IMR-90 (cell line): ENCODE measurements around the gene LRFN4. TPM values are rescaled to one million over a fixed set of nuclear protein-coding genes. Genes with fewer than 3 reads are reported as not detected.

Experiments used
- ATAC-seq: fragments of 200-7000 bp; cut with Tn5 transposase; 2 replicates; pipeline ENCODE4 v1.9.1; 2020; ENCODE audit warnings: low read depth, mild to moderate bottlenecking, moderate library complexity
- BruUV-seq: library from RNA; stranded (reverse); fragments of 400-500 nt; replicated peaks from 2 replicates; lab custom pipeline; 2021; lab: Mats Ljungman, UMichigan
- CTCF ChIA-PET: fragments of 300-600 bp; formaldehyde crosslinking; extraction: SDS; loops from one replicate; lab custom pipeline; 2021; ENCODE audit warnings: antibody characterized with exemption; lab: Yijun Ruan, JAX
- POLR2A ChIA-PET: fragments of 300-600 bp; sonication (Branson Sonifier 250); formaldehyde crosslinking; loops from one replicate; lab custom pipeline; 2022; ENCODE audit warnings: antibody characterized with exemption; ENCODE audit not compliant: unreplicated experiment; lab: Charles Lee
- DNase-seq: peaks from one replicate; pipeline ENCODE4 v3.0.0; 2013
- H2AFZ ChIP-seq: replicated peaks from 2 replicates; pipeline ENCODE3; 2013; ENCODE audit warnings: low read length, mild to moderate bottlenecking; ENCODE audit not compliant: poor library complexity
- H2AK5ac ChIP-seq: 2 replicates; pipeline ENCODE4 v1.6.1; 2013; ENCODE audit warnings: low read depth, low read length, inconsistent platforms
- H2AK9ac ChIP-seq: replicated peaks from 2 replicates; pipeline ENCODE3; 2013; ENCODE audit warnings: mild to moderate bottlenecking, low read depth, low read length, moderate library complexity; ENCODE audit not compliant: poor library complexity
- H2BK120ac ChIP-seq: 2 replicates; pipeline ENCODE4 v1.6.1; 2013; ENCODE audit warnings: low read depth, low read length, inconsistent platforms
- H2BK15ac ChIP-seq: 3 replicates; pipeline ENCODE4 v1.6.1; 2013; ENCODE audit warnings: low read depth, low read length, inconsistent platforms
- H2BK20ac ChIP-seq: 2 replicates; pipeline ENCODE4 v1.6.1; 2013; ENCODE audit warnings: low read depth, mild to moderate bottlenecking, inconsistent platforms, low read length, moderate library complexity
- H2BK5ac ChIP-seq: 2 replicates; pipeline ENCODE4 v1.6.1; 2013; ENCODE audit warnings: mild to moderate bottlenecking, low read depth, low read length, inconsistent platforms; ENCODE audit not compliant: poor library complexity, severe bottlenecking
- H3K14ac ChIP-seq: replicated peaks from 2 replicates; pipeline ENCODE4 v1.6.1; 2013; ENCODE audit warnings: low read depth, low read length, inconsistent platforms
- H3K18ac ChIP-seq: 2 replicates; pipeline ENCODE4 v1.6.1; 2013; ENCODE audit warnings: low read depth, low read length, control low read depth
- H3K23ac ChIP-seq: 2 replicates; pipeline ENCODE4 v1.6.1; 2013; ENCODE audit warnings: low read depth, low read length, inconsistent platforms
- H3K27ac ChIP-seq: 2 replicates; pipeline ENCODE4 v1.5.1; 2013; ENCODE audit warnings: mild to moderate bottlenecking, control low read depth, low read length; ENCODE audit not compliant: insufficient read depth
- H3K27me3 ChIP-seq: 2 replicates; pipeline ENCODE4 v1.6.1; 2013; ENCODE audit warnings: low read length; ENCODE audit not compliant: control insufficient read depth, insufficient read depth
- H3K36me3 ChIP-seq: 2 replicates; pipeline ENCODE4 v1.6.1; 2013; ENCODE audit warnings: low read length, mixed read lengths; ENCODE audit not compliant: control insufficient read depth, insufficient read depth
- H3K4ac ChIP-seq: 2 replicates; pipeline ENCODE4 v1.6.1; 2013; ENCODE audit warnings: low read depth, low read length, inconsistent platforms
- H3K4me1 ChIP-seq: 2 replicates; pipeline ENCODE4 v1.6.1; 2013; ENCODE audit warnings: low read length, mixed read lengths; ENCODE audit not compliant: control insufficient read depth, insufficient read depth
- H3K4me2 ChIP-seq: 2 replicates; pipeline ENCODE4 v1.6.1; 2013; ENCODE audit warnings: low read depth, mild to moderate bottlenecking, control low read depth, low read length, moderate library complexity
- H3K4me3 ChIP-seq: 2 replicates; pipeline ENCODE4 v1.5.1; 2013; ENCODE audit warnings: low read depth, mild to moderate bottlenecking, control low read depth, low read length, moderate library complexity; ENCODE audit not compliant: insufficient read depth
- H3K56ac ChIP-seq: 2 replicates; pipeline ENCODE4 v1.6.1; 2013; ENCODE audit warnings: low read length, inconsistent platforms; ENCODE audit not compliant: insufficient read depth; ENCODE audit errors: extremely low read depth
- H3K79me1 ChIP-seq, 2 experiments: 2 replicates each; pipeline ENCODE4 v1.6.1; 2013; ENCODE audit warnings: low read length in 2 of 2, inconsistent platforms in 1 of 2, low read depth in 1 of 2
- H3K9ac ChIP-seq: 2 replicates; pipeline ENCODE4 v1.6.1; 2013; ENCODE audit warnings: low read depth, low read length, control low read depth
- H3K9me1 ChIP-seq: 2 replicates; pipeline ENCODE4 v1.6.1; 2013; ENCODE audit warnings: low read length, inconsistent platforms; ENCODE audit not compliant: insufficient read depth
- H3K9me3 ChIP-seq: 2 replicates; pipeline ENCODE4 v1.6.1; 2013; ENCODE audit warnings: low read length; ENCODE audit not compliant: control insufficient read depth, insufficient read depth
- H4K20me1 ChIP-seq: 2 replicates; pipeline ENCODE4 v1.6.1; 2013; ENCODE audit warnings: low read length, inconsistent platforms; ENCODE audit not compliant: insufficient read depth
- H4K5ac ChIP-seq: 2 replicates; pipeline ENCODE4 v1.6.1; 2013; ENCODE audit warnings: mild to moderate bottlenecking, low read depth, low read length, control low read depth
- H4K8ac ChIP-seq, 2 experiments: 2 replicates each; pipeline ENCODE4 v1.6.1; 2013; ENCODE audit warnings: low read depth in 2 of 2, low read length in 2 of 2, control low read depth in 1 of 2, inconsistent platforms in 1 of 2
- H4K91ac ChIP-seq: 2 replicates; pipeline ENCODE4 v1.6.1; 2013; ENCODE audit warnings: low read depth, low read length, inconsistent platforms; ENCODE audit not compliant: insufficient read depth
- FOS ChIP-seq: fragments of 150-350 bp; IDR thresholded peaks from 2 replicates; pipeline ENCODE4 v1.6.1; 2016; ENCODE audit warnings: low read depth, low read length
- MAFK ChIP-seq: IDR thresholded peaks from 2 replicates; pipeline ENCODE4 v1.6.1; 2012; ENCODE audit warnings: low read depth, low read length, improper control_type of control experiment
- MAZ ChIP-seq: IDR thresholded peaks from 2 replicates; pipeline ENCODE4 v1.6.1; 2012; ENCODE audit warnings: low read depth, mild to moderate bottlenecking, low read length, improper control_type of control experiment, moderate library complexity, borderline replicate concordance
- MXI1 ChIP-seq: IDR thresholded peaks from 2 replicates; pipeline ENCODE4 v1.6.1; 2012; ENCODE audit warnings: low read depth, mild to moderate bottlenecking, low read length, moderate library complexity, borderline replicate concordance
- POLR2A ChIP-seq: IDR thresholded peaks from 2 replicates; pipeline ENCODE4 v1.6.1; 2012; ENCODE audit warnings: mild to moderate bottlenecking, low read depth, low read length
- WGBS, 2 experiments: methylation state at CpG; one replicate each; pipeline versions ENCODE4 v1.1.5 to v1.1.7; 2013; ENCODE audit warnings: missing lambda C conversion rate in 2 of 2; ENCODE audit not compliant: insufficient read length in 1 of 2; ENCODE audit errors: extremely low coverage in 2 of 2; 5-methylcytosine and 5-hydroxymethylcytosine counted together
- dilution Hi-C: fragments of 300-500 bp; cut with HindIII; formaldehyde crosslinking; loops from one replicate; pipeline ENCODE4 v1.14.3; 2018; ENCODE audit warnings: low sequenced_read_pairs; ENCODE audit not compliant: unreplicated experiment
- in situ Hi-C: fragments of 300-500 bp; cut with MboI; formaldehyde crosslinking; loops from 3 replicates; pipeline ENCODE4 v1.14.3; 2019; ENCODE audit warnings: low sequenced_read_pairs, inconsistent platforms, mixed read lengths
- intact Hi-C: fragments of 100-400 bp; cut with micrococcal nuclease; formaldehyde crosslinking; loops from 2 replicates; pipeline ENCODE4 v1.10.0; 2022
- polyA plus RNA-seq, 3 experiments: library from polyadenylated mRNA; depleted of rRNA; stranded (reverse); fragments of >200 nt; gene quantifications; 2 replicates each; pipeline ENCODE4 v1.2.3, GENCODE V29; 2012; ENCODE audit warnings: low replicate concordance in 1 of 3
- total RNA-seq: library from RNA; depleted of rRNA; stranded (reverse); fragments of >200 nt; gene quantifications from 2 replicates; pipeline ENCODE4 v1.2.3, GENCODE V29; 2012
- TF ChIP-seq, protein P1 (sequence below): conservative IDR thresholded peaks from 2 replicates; pipeline ENCODE4 v1.5.1; 2012; ENCODE audit warnings: mild to moderate bottlenecking, low read depth, low read length, improper control_type of control experiment
- TF ChIP-seq, protein P2 (sequence below): fragments of 150-350 bp; IDR thresholded peaks from 2 replicates; pipeline ENCODE4 v1.6.1; 2017; ENCODE audit warnings: mild to moderate bottlenecking, antibody characterized with exemption, low read length, low read depth

LRFN4 gene
- total and polyA plus RNA-seq, 2 of the 4 experiments (the other 2 are of a cell fraction) = 6.1 to 18.9 TPM

DNA sequence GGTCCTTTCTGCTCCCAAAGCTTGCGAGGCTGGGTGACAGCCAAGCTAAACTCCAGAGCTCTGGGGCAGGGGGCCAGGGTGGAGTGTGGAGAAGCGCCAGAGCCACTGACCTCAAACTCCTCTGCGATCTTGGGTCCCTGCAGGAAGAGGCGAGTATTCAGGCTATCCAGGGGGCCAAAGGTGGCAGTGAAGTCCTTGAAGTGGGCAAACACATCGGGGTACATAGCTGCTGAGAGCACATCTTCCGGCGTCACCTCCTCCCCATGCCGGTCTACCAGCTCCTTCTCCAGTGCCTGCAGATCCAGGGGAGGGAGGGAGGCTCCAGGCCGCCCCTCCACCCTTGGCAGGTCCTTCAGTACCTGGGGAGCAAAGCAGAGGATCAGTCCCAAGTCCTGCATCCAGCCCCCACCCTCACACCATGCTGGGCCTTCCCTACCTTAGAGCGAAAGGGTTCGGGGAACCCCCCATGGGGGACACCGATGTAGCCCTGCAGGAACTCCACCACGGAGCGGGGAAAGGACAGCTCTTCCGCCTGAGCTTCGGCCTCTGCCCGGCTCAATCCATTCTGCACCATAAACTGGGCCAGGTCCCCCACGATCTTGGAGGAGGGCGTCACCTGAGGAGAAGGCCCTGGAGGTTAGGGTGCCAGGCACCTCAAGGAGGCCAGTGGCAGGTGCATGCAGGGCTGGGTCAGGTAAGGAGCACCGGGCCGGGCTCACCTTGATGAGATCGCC is 7.2 kb upstream of the LRFN4 start (continued):
- no peak for TF ChIP-seq MAFK

DNA sequence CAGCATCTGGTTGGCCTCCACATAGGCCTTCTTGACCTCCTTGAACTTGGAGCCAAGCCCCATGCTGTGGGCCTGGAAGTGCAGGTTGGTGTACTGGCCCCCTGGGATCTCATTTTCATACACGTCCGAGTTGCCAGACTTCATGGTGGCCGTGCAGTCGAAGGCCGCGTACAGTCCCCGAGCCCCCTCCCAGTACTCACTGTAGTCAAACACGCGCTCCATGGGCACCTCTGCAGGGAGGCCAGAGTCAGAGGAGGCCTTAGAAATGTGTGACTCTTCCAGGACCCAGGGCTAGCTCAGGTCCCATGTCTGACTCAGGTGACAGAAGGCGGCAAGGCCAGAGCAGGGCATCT is 6.7 kb upstream of the LRFN4 start:
- H3K9me3 ChIP-seq = no peaks in the 10 kb centered on the region
- no peak overlapping the region for H3K4ac ChIP-seq
- peaks cover 9% of the 10 kb centered on the region; the same call in 1 of the 2 replicates for H3K9me1 ChIP-seq
- no peaks in the 10 kb centered on the region for H3K4me1 ChIP-seq
- WGBS, 2 experiments = 86% methylated on average over 7 of the region's 10 CpGs; no CpG with 5 or more reads in 1 of the 2 experiments
- no peak overlapping the region for H4K8ac ChIP-seq
- H3K27ac ChIP-seq = no peak overlapping the region
- TF ChIP-seq MAZ (no peak), MXI1 (no peak), POLR2A (no peak), FOS (no peak)
- TF ChIP-seq, protein P1, sequence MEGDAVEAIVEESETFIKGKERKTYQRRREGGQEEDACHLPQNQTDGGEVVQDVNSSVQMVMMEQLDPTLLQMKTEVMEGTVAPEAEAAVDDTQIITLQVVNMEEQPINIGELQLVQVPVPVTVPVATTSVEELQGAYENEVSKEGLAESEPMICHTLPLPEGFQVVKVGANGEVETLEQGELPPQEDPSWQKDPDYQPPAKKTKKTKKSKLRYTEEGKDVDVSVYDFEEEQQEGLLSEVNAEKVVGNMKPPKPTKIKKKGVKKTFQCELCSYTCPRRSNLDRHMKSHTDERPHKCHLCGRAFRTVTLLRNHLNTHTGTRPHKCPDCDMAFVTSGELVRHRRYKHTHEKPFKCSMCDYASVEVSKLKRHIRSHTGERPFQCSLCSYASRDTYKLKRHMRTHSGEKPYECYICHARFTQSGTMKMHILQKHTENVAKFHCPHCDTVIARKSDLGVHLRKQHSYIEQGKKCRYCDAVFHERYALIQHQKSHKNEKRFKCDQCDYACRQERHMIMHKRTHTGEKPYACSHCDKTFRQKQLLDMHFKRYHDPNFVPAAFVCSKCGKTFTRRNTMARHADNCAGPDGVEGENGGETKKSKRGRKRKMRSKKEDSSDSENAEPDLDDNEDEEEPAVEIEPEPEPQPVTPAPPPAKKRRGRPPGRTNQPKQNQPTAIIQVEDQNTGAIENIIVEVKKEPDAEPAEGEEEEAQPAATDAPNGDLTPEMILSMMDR = no peak
- TF ChIP-seq, protein P2, sequence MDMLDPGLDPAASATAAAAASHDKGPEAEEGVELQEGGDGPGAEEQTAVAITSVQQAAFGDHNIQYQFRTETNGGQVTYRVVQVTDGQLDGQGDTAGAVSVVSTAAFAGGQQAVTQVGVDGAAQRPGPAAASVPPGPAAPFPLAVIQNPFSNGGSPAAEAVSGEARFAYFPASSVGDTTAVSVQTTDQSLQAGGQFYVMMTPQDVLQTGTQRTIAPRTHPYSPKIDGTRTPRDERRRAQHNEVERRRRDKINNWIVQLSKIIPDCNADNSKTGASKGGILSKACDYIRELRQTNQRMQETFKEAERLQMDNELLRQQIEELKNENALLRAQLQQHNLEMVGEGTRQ = no peak
- H2BK15ac ChIP-seq = no peak overlapping the region
- H2BK120ac ChIP-seq = no peak overlapping the region
- no peak overlapping the region for H3K56ac ChIP-seq
- no peak overlapping the region for H3K9ac ChIP-seq
- H4K91ac ChIP-seq = no peak overlapping the region
- no peak overlapping the region for H2BK20ac ChIP-seq
- intact Hi-C loops = no loop called here
- CTCF ChIA-PET = no interaction called here
- ATAC-seq (no peak), DNase-seq (no peak)
- H3K79me1 ChIP-seq = peaks cover 0 to 17% of the 10 kb centered on the region in 2 experiments; a peak in 3 of 4 replicates
- H3K27me3 ChIP-seq = no peaks in the 10 kb centered on the region
- POLR2A ChIA-PET = no interaction called here
- H4K5ac ChIP-seq = no peak overlapping the region
- H3K18ac ChIP-seq = no peak overlapping the region
- H2AFZ ChIP-seq = no peak overlapping the region
- in situ Hi-C loops = no loop called here
- H3K14ac ChIP-seq = no peak overlapping the region
- H4K20me1 ChIP-seq = 0 out of 2 replicates have a peak, but pooled peaks cover 3% of the 10 kb centered on the region
- H3K36me3 ChIP-seq = peaks cover 49% of the 10 kb centered on the region
- no peak overlapping the region for H3K4me2 ChIP-seq
- H3K23ac ChIP-seq = no peak overlapping the region
- peak overlapping the region; percentile 48 for H2AK9ac ChIP-seq
- dilution Hi-C loops = no loop called here
- BruUV-seq = no TSS peak
- H2BK5ac ChIP-seq = no peak overlapping the region
- H3K4me3 ChIP-seq = no peak overlapping the region
- no peak overlapping the region for H2AK5ac ChIP-seq
